WERI-Rb-1 (cell line): ENCODE results near the gene SLC22A23.

Experiments
- DNase-seq: peaks from one replicate; pipeline ENCODE4 v3.0.0-alpha.2; 2020
- H3K27ac ChIP-seq: fragments of 250-450 bp; sonication (Bioruptor Pico); 2 replicates; pipeline ENCODE4 v1.5.1; 2020; ENCODE audit warnings: mild to moderate bottlenecking, moderate library complexity
- H3K27me3 ChIP-seq: fragments of 250-450 bp; sonication (Bioruptor Pico); 2 replicates; pipeline ENCODE4 v1.5.1; 2021; ENCODE audit warnings: mild to moderate bottlenecking, low read depth, moderate library complexity; ENCODE audit not compliant: insufficient read depth, severe bottlenecking
- H3K36me3 ChIP-seq: fragments of 250-450 bp; sonication (Bioruptor Pico); 2 replicates; pipeline ENCODE4 v1.5.1; 2020; ENCODE audit warnings: mild to moderate bottlenecking, moderate library complexity
- H3K4me3 ChIP-seq: 2 replicates; pipeline ENCODE4 v1.5.1; 2011; ENCODE audit warnings: low read depth, mild to moderate bottlenecking, control low read depth, low read length
- H3K9me3 ChIP-seq: fragments of 250-450 bp; sonication (Bioruptor Pico); 2 replicates; pipeline ENCODE4 v1.5.1; 2021; ENCODE audit warnings: mild to moderate bottlenecking, moderate library complexity; ENCODE audit not compliant: severe bottlenecking
- CTCF ChIP-seq: IDR thresholded peaks from 2 replicates; pipeline ENCODE4 v1.5.1; 2011; ENCODE audit warnings: low read depth, mild to moderate bottlenecking, control low read depth, inconsistent platforms, low read length

Gene SLC22A23

GRCh38 chr6:3431994-3432393, 24.9 kb downstream of the SLC22A23 start:
- peaks cover 23% of the 10 kb centered on the region for H3K36me3 ChIP-seq
- no peaks in the 10 kb centered on the region for H3K9me3 ChIP-seq
- TF ChIP-seq CTCF: no peak
- no peak overlapping the region for H3K4me3 ChIP-seq
- no peak overlapping the region for H3K27ac ChIP-seq
- DNase-seq: no peak
- H3K27me3 ChIP-seq: no peaks in the 10 kb centered on the region

GRCh38 chr6:3429211-3429610, 27.6 kb downstream of the SLC22A23 start:
- no peak overlapping the region for H3K4me3 ChIP-seq
- TF ChIP-seq CTCF: no peak
- no peak overlapping the region for H3K27ac ChIP-seq
- H3K36me3 ChIP-seq: peaks cover 19% of the 10 kb centered on the region
- DNase-seq: no peak
- H3K27me3 ChIP-seq: no peaks in the 10 kb centered on the region
- no peaks in the 10 kb centered on the region for H3K9me3 ChIP-seq

GRCh38 chr6:3428700-3429099, 28.1 kb downstream of the SLC22A23 start:
- Histone ChIP-seq H3K4me3 (no peak overlapping the region), H3K9me3 (no peaks in the 10 kb centered on the region), H3K27me3 (no peaks in the 10 kb centered on the region), H3K27ac (no peak overlapping the region), H3K36me3 (peaks cover 19% of the 10 kb centered on the region)
- no peak for TF ChIP-seq CTCF
- no peak for DNase-seq

GRCh38 chr6:3428247-3428646, 28.6 kb downstream of the SLC22A23 start:
- H3K36me3 ChIP-seq: peaks cover 19% of the 10 kb centered on the region
- no peak overlapping the region for H3K4me3 ChIP-seq
- DNase-seq: no peak
- H3K27me3 ChIP-seq: no peaks in the 10 kb centered on the region
- H3K9me3 ChIP-seq: no peaks in the 10 kb centered on the region
- no peak for TF ChIP-seq CTCF
- H3K27ac ChIP-seq: no peak overlapping the region

- Histone ChIP-seq H3K36me3 (peaks cover 19% of the 10 kb centered on the region), H3K27ac (no peak overlapping the region), H3K4me3 (no peak overlapping the region), H3K9me3 (no peaks in the 10 kb centered on the region), H3K27me3 (no peaks in the 10 kb centered on the region)
- DNase-seq: no peak
- TF ChIP-seq CTCF: no peak
These were observed 29.2 kb downstream of the SLC22A23 start for GRCh38 chr6:3427687-3428085.

GRCh38 chr6:3426927-3427686, 29.7 kb downstream of the SLC22A23 start:
- no peak for TF ChIP-seq CTCF

More at GRCh38 chr6:3426927-3427686, 29.7 kb downstream of the SLC22A23 start:
- no peak overlapping the region for H3K4me3 ChIP-seq
- no peak for DNase-seq
- H3K9me3 ChIP-seq: no peaks in the 10 kb centered on the region
- peaks cover 19% of the 10 kb centered on the region for H3K36me3 ChIP-seq
- no peak overlapping the region for H3K27ac ChIP-seq
- no peaks in the 10 kb centered on the region for H3K27me3 ChIP-seq
